ENCODE measurements around the gene WNT8A.

DNA sequence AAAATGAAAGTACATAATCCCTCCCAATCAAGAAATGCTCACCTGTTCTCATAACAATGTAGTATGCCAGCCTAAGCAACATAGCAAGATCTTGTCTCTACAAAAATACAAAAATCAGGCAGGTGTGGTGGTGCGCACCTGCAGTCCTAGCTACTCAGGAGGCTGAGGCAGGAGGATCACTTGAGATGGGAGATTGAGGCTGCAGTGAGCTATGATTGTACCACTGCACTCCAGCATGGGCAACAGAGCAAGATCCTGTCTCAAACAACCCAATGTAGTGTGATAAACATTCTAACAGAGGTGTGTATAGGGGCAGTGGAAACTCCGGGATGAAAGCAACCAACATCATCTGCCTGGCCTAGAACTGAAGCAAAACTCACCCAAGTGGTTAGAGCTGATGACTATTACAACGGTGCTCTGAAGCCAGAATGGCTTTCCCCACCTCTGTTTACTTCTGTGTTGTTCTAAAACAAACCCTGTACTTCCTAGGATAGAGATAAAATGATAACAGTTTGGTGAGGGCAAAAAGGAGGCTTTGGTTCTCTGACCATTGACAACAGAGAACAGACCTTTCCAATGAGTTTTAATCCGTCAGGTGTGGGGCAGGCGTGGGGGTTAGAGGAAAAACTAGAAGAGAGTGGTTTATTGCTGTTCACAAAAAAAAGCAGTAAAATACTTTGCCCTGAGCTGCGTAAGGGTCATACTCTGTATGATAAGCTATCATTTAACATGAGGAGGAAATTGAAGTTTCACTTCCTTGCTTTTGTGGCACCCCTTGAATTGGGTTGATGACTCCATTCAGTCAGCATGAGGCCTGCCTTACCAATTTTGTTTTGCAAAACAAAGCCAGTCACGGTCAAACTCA lies 18.9 kb downstream of the WNT8A start:
- TF ChIP-seq, protein P1, sequence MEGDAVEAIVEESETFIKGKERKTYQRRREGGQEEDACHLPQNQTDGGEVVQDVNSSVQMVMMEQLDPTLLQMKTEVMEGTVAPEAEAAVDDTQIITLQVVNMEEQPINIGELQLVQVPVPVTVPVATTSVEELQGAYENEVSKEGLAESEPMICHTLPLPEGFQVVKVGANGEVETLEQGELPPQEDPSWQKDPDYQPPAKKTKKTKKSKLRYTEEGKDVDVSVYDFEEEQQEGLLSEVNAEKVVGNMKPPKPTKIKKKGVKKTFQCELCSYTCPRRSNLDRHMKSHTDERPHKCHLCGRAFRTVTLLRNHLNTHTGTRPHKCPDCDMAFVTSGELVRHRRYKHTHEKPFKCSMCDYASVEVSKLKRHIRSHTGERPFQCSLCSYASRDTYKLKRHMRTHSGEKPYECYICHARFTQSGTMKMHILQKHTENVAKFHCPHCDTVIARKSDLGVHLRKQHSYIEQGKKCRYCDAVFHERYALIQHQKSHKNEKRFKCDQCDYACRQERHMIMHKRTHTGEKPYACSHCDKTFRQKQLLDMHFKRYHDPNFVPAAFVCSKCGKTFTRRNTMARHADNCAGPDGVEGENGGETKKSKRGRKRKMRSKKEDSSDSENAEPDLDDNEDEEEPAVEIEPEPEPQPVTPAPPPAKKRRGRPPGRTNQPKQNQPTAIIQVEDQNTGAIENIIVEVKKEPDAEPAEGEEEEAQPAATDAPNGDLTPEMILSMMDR (tag by site-specific recombination; IDR thresholded peaks at IDR 0.05), result no peak
- TF ChIP-seq ZBTB7A (tag by site-specific recombination; IDR thresholded peaks at IDR 0.05; ENCODE audit: low read depth), result no peak
- no peak for TF ChIP-seq KLF16 (tag by site-specific recombination; IDR thresholded peaks at IDR 0.05)
- TF ChIP-seq, protein P2, sequence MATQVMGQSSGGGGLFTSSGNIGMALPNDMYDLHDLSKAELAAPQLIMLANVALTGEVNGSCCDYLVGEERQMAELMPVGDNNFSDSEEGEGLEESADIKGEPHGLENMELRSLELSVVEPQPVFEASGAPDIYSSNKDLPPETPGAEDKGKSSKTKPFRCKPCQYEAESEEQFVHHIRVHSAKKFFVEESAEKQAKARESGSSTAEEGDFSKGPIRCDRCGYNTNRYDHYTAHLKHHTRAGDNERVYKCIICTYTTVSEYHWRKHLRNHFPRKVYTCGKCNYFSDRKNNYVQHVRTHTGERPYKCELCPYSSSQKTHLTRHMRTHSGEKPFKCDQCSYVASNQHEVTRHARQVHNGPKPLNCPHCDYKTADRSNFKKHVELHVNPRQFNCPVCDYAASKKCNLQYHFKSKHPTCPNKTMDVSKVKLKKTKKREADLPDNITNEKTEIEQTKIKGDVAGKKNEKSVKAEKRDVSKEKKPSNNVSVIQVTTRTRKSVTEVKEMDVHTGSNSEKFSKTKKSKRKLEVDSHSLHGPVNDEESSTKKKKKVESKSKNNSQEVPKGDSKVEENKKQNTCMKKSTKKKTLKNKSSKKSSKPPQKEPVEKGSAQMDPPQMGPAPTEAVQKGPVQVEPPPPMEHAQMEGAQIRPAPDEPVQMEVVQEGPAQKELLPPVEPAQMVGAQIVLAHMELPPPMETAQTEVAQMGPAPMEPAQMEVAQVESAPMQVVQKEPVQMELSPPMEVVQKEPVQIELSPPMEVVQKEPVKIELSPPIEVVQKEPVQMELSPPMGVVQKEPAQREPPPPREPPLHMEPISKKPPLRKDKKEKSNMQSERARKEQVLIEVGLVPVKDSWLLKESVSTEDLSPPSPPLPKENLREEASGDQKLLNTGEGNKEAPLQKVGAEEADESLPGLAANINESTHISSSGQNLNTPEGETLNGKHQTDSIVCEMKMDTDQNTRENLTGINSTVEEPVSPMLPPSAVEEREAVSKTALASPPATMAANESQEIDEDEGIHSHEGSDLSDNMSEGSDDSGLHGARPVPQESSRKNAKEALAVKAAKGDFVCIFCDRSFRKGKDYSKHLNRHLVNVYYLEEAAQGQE (tag by site-specific recombination; IDR thresholded peaks at IDR 0.05), result no peak
- TF ChIP-seq SP2 (tag by site-specific recombination; IDR thresholded peaks at IDR 0.05), result no peak
